T-helper 2 cell (primary cell): Measurements from ENCODE around the gene RFC4.

Experiments
- DNase-seq, 5 experiments: peaks; one replicate each; pipeline versions ENCODE4 v3.0.0 to v3.0.0-alpha.2; 2012 to 2022

The RFC4 gene

DNA sequence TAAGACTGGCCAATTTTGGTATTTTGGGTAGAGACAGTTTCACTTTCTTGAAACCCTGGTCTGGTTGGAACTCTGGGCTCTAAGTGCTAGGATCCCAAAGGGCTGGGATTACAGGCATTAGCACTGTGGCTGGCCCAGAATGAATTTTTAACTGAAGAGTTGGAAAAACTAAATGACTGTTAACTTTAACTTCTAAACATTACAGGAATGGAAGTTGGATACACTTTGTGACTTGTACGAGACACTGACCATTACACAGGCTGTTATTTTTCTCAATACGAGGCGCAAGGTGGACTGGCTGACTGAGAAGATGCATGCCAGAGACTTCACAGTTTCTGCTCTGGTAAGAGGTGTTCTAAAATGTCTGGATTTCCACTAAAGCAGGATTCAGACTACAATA, 19.4 kb downstream of the RFC4 start:
- no peak for DNase-seq

DNA sequence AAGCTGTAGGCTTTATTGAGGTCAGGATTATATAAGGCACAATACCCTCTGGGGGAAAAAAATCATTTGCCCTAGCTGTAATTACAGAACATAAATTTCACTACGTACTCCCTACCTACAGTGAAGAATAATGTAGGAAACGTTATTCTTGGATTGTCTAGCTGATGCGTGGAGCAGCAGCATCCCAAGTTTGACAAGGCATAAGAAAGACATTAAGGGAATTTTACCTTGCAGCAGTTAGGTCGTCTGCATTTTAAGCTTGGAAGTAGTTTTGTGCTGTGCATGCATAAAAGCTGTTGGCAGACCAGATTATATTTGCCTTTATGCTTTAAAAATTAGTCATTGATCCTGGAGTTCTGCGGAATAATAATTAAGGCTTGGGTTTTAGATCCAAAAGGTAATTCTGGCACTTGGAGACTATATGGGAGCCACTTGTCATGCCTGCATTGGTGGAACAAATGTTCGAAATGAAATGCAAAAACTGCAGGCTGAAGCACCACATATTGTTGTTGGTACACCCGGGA, 20.7 kb downstream of the RFC4 start:
- no peak for DNase-seq

DNA sequence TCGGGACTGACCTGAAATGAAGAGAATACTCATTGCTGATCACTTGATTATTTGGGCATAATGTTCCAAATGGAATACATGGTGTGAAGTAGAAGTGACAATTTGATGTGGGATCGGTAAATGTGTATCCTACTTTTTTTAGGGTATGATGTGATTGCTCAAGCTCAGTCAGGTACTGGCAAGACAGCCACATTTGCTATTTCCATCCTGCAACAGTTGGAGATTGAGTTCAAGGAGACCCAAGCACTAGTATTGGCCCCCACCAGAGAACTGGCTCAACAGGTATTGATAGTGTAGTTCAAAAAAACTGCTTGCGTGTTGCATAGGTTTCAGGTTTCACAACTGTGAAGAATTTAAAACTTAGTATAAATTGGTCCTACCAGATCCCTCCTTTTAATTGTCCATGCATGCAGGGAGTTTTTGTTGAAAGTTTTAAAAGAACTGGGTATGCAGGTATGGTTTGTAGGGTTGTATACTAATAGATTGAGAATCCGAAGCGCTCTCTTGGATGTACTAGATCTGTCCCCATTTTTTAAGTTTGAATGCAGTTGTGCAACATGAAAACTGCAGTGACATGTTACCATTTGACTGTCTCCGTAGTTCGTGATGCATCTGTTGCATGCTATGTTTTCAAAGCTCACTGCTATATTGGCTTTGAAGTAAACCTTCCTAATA, 21.3 kb downstream of the RFC4 start:
- DNase-seq: no peak

DNA sequence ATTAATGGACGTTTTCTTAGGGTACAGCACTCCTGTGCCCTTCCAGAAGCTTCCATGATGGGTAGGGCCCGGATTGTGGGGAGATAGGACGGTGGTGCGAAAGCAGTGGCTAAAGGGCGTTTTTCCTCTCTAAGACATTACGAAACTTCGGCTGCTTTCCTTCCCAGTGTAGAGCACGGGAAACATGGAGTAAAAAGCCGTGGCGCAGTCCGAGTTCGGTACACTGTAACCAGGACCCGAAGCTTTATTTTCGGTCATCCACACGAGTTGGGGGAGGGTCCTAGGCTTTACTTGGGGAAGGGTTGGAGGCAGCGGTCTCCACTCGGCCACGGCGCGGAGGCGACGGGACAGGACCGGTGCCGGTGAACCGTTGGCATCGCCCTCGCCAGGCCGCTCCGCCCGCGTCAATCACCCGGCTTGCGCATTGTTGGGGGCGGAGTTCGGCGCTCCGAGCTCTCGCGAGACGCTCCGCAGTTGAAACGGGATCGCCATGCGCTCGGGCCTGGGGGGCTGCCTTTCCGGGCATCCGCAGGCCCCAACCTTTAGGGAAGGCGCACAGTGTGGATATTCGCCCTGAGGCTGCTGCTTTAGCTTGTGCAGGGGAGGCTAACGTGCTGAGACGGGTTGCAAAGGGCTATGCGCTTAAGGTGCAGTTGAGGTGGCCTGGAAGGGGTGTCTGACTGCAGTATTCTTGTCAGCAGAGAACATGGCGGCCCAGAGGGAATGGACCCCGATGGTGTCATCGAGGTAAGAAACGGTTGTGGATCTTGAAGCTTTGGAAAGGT, 22.4 kb downstream of the RFC4 start:
- peak; percentile 48 to 91 (median 74) for DNase-seq

DNA sequence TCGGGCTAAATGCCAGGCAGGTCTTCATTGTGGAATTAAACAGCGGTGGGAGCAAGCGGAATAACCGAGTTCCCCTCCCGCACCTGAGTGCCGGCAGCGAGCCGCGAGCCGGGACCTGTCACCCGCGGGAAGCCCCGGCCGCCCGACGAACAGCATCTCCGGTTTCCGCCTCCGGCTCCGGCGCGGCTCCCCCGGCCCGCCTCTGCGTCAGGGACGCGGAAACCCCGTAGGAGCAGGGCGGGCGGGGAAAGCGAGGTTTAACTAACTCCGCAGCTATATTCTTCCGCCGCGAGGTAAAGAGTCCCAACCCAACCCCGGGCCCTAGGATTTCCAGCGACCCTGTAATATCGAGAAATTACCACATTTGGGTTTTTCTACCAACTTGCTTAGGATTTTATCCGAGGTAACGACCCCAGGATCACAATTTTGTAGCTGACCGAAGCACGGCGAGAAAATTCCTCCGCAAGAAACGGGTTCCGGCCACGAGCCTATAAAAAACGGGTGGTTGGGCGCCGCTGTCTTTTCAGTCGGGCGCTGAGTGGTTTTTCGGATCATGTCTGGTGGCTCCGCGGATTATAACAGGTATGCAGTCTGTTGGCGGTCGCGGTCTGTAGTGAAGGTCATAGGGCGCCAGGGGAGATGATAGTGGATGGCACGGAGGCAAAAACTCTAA, 23.1 kb downstream of the RFC4 start, which contains the start of gene EIF4A2:
EIF4A2 (plus strand) TSS at position 520 of the 673 bp plus-strand sequence; CDS start at position 554, 34 bp downstream.
- peak; percentile 83 to 95 (median 89) for DNase-seq

DNA sequence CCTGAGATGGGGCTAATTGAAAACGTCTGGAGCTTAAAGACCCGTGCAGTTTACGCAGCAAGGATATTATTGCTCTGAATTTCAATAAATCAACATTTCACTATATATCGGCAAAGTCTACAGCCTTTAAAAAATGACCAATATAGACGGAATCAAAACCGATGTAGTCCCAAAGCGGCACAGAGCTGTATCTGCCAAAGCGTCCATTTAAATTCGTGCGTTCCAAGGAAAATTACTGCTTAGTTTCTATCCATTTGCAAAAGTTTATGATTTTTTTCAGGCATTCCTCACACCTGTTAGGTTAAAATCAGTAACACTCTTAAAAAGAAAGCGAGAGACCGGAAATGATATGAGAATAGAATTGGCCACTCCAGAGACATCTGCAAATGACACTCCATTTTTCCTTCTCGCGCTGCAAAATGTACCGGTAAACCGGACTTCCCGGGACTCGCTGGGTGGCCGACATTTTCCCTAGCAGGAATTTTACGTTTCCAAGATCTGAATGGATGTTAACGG, 23.7 kb downstream of the RFC4 start:
- DNase-seq: peak in 1 of 5 experiments; percentile 70

DNA sequence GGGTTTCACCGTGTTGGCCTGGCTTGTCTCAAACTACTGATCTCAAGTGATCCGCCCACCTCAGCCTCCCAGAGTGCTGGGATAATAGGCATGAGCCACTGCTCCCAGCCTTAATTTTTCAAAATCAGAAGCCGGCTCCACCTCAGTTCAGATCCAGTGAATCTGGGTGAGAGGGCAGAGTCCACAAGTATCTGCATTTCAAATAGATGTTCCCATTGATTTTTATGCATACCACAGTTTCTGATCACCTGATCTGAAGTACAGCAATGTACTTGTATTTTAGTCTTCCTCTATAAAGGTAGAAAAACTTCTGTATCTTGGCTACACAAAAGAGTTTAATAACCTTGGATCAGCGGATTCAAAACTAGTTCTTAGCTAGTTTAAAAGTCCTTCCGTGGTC, 27.1 kb downstream of the RFC4 start:
- no peak for DNase-seq

DNA sequence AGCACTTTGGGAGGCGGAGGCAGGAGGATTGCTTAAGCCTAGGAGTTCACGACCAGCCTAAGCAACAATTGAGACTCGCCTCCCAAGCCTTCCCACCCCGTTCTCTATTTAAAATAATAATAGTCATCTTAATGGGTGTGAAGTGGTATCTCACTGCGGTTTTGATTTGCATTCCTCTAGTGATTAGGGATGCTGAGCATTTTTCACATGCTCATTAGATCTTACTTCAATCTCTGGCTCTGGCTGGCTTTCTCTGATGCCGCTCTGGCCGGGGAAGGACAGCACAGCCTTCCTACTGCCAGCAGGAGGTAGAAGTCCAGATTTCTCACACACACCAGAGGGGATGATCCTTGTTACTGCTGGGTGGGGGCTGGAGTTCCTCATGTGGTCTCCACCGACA, 30.3 kb downstream of the RFC4 start:
- no peak for DNase-seq

DNA sequence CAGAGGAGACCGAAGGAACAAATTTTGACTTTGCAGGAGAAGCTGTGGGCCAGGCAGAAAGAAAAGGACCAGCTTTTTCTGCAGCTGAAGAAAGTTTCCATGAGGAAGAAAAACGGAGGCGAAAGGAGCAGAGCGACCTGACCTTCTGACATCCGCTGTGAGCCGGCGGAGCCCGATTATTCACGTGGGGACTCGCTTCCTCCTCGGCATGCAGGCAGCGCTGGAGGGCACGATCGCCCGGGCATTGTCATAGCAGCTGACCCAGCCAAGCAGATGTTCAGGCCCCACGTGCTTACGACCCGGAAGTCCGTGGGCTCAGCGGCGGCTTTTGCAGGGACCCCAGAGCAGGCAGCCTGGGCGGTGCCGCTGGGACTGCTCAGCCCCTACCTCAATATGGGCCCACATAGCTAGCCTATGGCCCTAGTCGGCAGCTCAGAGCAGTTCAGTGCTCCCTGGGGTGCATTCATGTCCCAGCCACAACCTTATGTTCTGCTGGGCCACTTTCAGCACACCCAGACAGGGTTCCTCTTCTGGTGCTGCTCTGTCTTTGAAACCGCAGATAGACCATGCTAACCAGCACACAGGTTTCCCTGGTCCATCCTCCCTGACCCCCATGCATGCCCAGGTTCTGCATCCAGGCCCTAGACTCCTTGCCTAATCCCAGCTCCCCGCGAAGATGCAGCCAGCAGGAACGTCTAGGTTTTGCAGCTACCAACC, 33.4 kb downstream of the RFC4 start:
- peak; percentile 25 to 79 (median 39) for DNase-seq

DNA sequence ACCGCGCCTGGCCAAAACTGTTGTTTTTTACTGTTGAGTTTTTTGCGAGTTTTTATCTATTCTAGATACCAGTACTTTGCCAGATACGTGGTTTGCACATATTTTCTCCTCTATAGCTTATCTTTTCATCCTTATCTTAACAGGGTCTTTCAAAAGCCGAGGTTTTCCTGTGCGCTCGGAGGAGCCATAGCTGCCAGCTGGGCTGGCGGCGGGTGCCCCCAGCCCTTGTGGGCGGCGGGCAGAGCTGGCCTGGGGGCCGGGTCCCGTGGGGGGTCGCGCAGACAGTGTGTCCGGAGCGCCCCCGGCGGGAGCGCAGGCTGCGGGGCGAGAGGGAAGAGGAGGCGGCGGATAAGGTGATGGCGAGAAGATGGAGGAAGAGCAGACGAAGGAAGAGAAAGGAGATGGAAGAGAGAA, 34.0 kb downstream of the RFC4 start:
- DNase-seq: peak in 1 of 5 experiments; percentile 62

DNA sequence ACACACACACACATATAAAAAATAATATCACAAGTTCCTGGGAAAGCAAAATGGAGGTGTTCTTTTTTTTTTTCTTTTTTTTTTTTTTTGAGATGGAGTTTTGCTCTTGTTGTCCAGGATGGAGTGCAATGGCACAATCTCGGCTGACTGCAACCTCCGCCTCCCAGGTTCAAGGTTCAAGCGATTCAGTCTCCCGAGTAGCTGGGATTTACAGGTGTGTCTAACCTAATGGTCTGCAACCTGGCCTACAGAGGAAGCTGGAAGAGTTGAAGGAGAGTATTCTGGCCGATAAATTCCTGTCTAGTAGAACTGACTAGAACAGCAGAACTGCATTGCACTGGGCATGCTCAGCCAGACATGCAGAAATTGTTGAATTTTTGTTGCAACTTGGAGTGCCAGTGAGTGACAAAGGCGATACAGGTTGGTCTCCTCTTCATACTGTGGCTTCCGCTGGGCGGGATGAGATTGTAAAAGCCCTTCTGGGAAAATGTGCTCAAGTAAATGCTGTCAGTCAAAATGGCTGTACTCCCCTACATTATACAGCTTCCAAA, 45.3 kb downstream of the RFC4 start:
- no peak for DNase-seq

DNA sequence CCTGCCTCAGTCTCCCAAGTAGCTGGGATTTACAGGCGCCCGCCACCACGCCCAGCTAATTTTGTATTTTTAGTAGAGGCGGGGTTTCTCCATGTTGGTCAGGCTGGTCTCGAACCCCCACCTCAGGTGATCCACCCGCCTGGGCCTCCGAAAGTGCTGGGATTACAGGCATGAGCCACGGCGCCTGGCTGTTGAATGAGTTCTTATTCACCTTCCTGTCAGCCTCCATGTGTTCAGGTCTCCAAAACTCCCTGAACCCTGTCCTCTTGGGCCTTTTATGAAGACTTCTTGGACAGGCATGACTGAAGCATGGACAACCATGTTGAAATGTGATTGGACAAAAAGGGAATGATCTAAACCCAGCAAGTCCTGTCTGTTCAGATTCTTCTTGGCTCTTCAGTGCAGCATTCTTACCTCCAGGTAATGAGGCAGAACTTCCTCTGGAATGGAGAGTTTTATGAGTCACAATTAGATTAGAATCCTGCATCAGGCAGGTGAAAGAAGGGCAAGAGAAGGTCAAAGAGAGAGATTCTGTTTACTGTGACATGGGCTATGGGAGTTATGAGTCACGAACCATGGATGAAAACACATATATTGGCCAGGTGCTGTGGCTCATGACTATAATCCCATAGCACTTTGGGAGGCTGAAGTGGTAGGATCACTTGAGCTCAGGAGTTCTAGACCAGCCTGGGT, 46.0 kb downstream of the RFC4 start:
- DNase-seq: no peak

DNA sequence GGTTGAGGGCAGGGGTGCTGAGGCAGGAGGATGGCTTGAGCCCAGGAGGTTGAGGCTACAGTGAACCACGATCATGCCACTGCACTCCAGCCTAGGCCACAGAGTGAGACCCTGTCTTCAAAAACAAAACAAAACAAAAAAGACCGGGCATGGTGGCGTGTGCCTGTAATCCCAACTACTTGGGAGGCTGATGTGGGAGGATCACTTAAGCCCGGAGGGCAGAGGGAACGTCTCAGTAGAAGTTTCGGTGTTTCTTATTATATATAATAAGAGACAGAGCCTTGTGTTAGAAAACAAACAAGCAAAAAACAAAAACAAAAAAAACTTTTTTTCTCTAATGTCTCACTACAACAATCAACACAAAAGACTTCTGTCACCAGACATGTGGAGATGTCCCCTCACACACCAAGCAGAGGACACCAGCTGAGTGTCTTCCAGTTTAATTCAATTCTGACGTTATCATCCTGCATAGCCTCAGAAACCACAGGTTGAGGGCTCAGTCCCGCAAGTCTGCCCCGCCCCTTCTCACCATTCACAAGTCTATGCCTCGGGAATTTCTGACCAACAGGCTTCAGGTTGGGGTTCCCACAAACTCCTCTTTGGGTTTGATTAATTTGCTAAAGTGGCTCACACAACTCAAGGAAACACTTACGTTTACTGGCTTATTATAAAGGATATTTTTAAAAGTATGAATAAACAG, 46.9 kb downstream of the RFC4 start:
- no peak for DNase-seq

DNA sequence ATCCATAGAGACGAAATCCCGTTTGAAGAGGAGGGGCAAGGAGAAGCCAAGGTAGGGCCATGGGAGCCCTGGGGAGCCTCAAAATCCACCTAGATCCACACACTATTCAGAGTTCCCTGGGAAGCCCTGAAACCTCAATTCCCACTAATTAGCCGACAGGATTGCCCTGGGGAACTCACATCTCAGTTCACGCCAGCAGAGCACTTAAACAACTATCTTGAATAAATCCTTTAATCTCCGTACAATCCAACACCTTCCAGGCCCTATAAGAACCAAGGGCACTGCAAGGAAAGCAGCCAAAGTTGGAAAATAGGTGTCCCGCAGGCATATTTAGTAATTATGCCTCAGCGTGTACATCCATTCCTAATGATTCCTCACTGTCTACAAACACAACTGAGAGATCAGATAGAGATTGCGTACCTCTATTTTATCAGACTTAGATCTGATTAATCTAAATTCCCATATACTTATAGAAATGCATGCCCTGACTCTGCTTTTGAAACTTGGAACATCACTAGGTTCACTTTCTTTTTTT, 48.5 kb downstream of the RFC4 start:
- DNase-seq: no peak

DNA sequence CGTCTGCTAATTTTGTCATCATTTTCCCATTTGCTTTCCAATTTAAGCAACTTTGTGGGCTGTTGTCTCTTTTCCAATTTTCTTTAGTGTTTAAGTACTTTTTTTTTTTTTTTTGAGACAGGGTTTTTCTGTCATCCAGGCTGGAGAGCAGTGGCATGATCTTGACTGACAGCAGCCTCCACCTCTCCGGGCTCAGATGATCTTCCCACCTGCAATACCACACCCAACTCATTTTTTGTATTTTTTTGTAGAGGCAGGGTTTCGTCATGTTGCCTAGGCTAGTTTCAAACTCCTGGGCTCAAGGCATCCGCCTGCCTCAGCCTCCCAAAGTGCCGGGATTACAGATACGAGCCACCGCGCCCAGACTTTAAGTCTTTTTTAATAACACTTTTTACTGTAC, 49.1 kb downstream of the RFC4 start:
- DNase-seq: no peak

DNA sequence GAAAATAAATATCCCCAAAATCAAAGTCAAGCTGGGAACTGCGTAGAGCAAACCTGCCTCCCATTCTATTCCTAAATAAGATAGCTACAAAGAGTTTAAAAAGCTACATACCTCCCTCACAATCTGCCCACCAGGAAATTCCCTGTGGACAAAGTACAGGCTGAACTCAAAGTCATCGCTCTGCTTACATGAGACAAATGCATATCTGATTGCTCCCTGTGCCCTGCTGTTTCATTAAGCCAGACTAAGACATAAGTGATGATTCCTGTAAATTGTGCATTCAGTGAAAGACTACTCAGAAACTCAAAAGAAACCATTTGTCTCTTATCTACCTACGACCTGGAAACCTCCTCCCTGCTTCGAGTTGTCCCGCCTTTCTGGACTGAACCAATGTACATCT, 51.4 kb downstream of the RFC4 start:
- DNase-seq: no peak

DNA sequence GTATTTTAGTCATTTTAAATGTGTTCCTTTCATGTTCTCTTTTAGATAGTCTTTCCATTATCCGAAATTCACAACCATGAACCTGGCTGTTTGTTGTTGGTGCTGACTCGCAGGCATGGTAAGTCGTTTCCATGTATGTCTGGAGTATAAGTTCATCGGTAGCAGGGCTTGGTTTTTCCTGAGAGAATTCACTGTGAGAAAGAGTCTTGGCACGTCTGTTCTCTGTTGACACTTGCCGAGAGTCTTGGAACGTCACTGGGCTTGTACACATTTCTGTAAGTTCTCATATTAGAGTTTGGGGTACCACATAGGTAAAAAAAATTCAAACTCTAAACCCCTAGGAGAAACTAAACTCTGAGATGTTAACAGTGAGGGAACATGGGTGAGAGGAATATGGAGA, 52.3 kb downstream of the RFC4 start:
- DNase-seq: no peak

DNA sequence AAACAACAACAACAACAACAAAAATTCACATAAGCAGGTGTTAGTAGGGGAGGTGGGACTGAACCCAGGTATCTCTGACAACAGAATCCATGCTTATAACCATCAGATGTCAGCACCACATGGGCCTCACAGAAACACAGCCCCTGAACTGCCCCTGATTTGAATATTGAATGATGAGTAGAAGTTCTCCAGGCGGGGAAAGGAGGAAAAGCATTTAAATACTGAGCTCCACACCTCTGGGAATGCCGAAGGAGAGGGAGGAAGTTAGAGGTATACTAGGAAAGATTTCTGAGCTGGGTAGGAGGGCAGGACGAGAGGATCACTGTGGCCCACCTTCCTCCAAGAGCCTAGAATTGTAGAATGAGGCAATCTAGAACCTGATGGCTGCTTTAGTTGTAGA, 54.8 kb downstream of the RFC4 start:
- no peak for DNase-seq

DNA sequence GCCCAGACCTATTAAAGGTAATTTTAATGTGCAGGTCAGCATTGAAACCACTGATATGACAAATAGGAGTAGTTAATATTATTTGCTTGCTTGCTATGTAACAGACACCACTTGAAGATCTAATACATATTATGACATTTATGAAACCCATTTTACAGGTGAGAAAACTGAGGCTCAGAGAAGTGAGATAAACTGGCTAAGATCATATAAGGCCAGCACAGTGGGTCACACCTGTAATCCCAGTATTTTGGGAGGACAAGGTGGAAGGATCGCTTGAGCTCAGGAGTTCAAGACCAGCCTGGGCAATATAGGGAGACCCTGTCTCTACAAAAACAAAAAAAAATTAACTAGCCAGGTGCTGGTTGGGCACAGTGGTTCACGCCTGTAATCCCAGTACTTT, 56.0 kb downstream of the RFC4 start:
- no peak for DNase-seq

DNA sequence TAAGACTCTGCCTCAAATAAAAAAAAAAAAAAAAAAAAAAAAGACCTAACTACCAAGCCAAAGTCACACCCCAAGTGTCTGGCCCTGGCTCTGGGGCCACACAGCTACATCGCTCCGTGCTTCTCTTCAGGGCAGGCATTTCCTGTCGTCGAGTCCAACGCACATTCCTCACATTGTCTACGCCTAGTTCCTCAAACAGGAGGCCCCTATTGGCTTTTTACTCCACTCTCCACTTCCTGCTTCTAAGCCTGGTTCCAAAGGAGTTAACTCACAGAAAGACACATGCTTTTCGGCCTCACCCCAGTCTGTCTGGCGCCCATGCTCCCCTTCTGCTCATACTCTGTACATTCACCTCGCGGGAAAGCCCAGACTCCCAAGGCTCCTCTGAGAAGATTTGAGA, 60.3 kb downstream of the RFC4 start:
- peak in 1 of 5 experiments; percentile 5 for DNase-seq

DNA sequence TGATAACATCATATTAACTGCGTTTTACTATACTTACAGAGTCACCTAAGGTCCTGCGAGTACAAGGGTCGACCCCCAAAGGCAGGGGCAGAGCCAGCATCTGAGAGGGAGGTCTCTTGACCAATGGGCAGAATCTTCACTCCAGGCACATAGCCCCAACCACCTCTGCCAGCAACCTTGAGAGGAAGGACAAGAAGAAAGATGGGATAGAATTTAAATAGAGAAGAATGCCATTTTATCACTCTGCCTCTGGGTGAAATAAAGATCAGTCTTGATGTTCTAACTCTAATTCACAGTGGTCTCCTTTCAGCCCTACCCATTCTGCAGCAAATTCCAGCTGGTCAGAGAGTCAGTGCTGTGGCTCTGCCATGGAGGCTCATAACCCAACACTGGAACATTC, 62.6 kb downstream of the RFC4 start:
- DNase-seq: no peak
